Mucosa of rectum (tissue), 2 donors: ENCODE measurements around the gene BAIAP2.

ENCODE experiments used
- H3K27ac ChIP-seq, 2 donors: one replicate each; pipeline ENCODE4 v1.7.0; 2013; ENCODE audit warnings: inconsistent platforms in 2 of 2, low read depth in 2 of 2, low read length in 2 of 2
- H3K27me3 ChIP-seq, 2 donors: one replicate each; pipeline ENCODE4 v1.7.0; 2013; ENCODE audit warnings: low read length in 2 of 2; ENCODE audit not compliant: control insufficient read depth in 2 of 2, insufficient read depth in 2 of 2
- H3K36me3 ChIP-seq, 2 donors: one replicate each; pipeline ENCODE4 v1.7.0; 2013; ENCODE audit warnings: low read length in 2 of 2; ENCODE audit not compliant: control insufficient read depth in 2 of 2, insufficient read depth in 2 of 2
- H3K4me1 ChIP-seq, 2 donors: one replicate each; pipeline ENCODE4 v1.7.0; 2013; ENCODE audit warnings: low read length in 2 of 2, mild to moderate bottlenecking in 1 of 2; ENCODE audit not compliant: control insufficient read depth in 2 of 2, insufficient read depth in 2 of 2
- H3K4me3 ChIP-seq, 2 donors: one replicate each; pipeline ENCODE4 v1.7.0; 2013; ENCODE audit warnings: low read length in 2 of 2
- H3K9ac ChIP-seq, 2 donors: one replicate each; pipeline ENCODE4 v1.7.0; 2013; ENCODE audit warnings: low read length in 2 of 2, low read depth in 1 of 2, mild to moderate bottlenecking in 1 of 2
- H3K9me3 ChIP-seq, 2 donors: one replicate each; pipeline ENCODE4 v1.7.0; 2013; ENCODE audit warnings: low read length in 2 of 2; ENCODE audit not compliant: control insufficient read depth in 2 of 2
- donor health status: healthy.
- donor health status: Normal muscosa, but diverticular disease.

Gene BAIAP2, protein sequence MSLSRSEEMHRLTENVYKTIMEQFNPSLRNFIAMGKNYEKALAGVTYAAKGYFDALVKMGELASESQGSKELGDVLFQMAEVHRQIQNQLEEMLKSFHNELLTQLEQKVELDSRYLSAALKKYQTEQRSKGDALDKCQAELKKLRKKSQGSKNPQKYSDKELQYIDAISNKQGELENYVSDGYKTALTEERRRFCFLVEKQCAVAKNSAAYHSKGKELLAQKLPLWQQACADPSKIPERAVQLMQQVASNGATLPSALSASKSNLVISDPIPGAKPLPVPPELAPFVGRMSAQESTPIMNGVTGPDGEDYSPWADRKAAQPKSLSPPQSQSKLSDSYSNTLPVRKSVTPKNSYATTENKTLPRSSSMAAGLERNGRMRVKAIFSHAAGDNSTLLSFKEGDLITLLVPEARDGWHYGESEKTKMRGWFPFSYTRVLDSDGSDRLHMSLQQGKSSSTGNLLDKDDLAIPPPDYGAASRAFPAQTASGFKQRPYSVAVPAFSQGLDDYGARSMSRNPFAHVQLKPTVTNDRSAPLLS

DNA sequence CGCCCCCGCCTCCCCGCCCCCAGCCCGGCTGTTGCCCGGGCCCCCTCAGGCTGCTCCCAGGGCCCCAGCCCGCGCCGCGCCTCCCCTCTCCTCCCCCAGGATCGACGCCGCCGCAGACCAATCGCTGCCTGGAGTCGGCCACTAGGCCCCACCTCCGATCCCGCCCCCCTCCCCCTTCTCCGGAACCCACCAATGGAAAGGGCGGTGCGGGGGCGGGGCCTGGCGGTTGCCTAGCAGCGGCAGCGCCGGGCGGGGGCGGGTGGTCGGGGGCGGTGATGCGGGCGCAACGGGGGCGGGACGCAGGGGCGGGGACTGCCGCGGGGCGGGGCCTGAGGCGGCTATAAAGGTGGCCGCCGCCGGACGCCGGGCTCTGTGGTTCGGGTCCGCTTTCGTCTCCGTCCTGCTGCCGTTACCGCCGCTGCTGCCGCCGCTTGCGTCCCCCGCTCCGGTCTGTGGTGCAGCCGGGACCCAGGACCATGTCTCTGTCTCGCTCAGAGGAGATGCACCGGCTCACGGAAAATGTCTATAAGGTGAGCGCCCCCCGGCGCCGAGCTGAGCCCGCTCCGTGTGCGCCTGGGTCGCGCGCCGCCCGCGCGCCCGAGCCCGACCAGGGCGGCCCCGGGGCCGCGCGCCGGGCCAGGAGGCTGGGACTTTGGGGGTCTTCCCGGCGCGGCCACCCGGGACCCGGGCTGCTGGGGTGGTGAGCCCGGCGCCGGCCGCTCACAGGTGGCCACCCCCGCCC, at the start of gene BAIAP2:
Gene BAIAP2 (plus strand): TSS at position 373 of the 742 bp plus-strand sequence. CDS start 104 bp downstream, at position 477.
- Histone ChIP-seq H3K9ac (peak within 1 kb of the TSS; percentile 66 to 72), H3K36me3 (peaks cover 0 to 2% of the 10 kb centered on the region in 2 donors), H3K4me1 (peaks cover 33 to 44% of the 10 kb centered on the region in 2 donors), H3K9me3 (no peaks in the 10 kb centered on the region), H3K4me3 (peak within 1 kb of the TSS; percentile 78 to 80), H3K27ac (peak within 1 kb of the TSS; percentile 23 to 61), H3K27me3 (no peaks in the 10 kb centered on the region)

DNA sequence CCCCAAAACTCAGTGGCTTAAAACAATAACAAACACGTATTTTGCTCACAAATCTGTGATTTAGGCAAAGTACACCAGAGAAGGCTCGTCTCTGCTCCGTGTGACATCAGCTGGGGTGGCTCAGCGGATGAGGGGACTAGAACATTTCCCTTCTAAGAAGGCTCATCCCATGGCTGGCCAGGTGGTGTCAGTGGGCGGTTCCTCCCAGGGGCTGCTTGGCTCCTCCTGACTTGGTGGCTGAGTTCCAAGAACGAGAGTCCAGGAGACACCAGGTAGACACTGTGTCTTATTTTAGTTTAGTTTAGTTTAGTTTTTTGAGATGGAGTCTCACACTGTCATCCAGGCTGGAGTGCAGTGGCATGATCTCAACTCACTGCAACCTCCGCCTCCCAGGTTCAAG, 48.9 kb upstream of the BAIAP2 start:
- no peaks in the 10 kb centered on the region for H3K9me3 ChIP-seq
- H3K9ac ChIP-seq, result no peak overlapping the region
- H3K27ac ChIP-seq, result no peak overlapping the region
- H3K4me1 ChIP-seq, result peaks cover 9 to 10% of the 10 kb centered on the region in 2 donors
- H3K4me3 ChIP-seq, result no peak overlapping the region
- H3K36me3 ChIP-seq, result no peaks in the 10 kb centered on the region
- H3K27me3 ChIP-seq, result peaks cover 2 to 7% of the 10 kb centered on the region in 2 donors

DNA sequence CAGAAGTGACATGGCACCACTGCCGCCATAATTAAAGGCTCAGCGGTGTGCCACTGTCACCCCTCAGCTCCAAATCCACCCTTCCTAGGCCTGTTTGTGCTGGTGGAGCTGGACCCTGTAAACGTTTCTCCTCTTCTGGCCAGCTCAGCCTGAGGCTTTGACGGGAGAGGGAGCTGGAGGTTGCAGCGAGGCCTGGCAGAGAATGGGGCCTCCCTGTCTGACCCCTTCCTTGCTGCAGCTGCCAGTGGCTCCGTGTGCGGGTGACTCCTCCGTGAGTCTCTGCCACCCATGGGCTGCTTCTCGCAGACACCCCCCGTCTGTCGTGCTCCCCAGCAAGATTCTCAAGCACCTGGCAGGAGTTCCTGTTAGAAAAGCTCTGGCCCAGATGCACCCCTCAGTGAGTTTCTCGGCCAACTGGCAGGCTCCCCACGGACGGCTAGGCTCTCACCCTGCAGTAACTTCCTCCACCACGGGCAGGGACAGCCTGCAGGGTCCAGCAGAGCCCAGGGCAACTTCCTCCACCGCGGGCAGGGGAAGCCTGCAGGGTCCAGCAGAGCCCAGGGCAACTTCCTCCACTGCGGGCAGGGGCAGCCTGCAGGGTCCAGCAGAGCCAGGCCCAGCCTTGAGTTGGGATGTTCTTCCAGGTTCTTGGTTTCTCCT, 48.0 kb upstream of the BAIAP2 start:
- Histone ChIP-seq H3K36me3 (no peaks in the 10 kb centered on the region), H3K9me3 (no peaks in the 10 kb centered on the region), H3K9ac (no peak overlapping the region), H3K4me1 (peaks cover 9 to 13% of the 10 kb centered on the region in 2 donors), H3K4me3 (no peak overlapping the region), H3K27ac (no peak overlapping the region), H3K27me3 (peaks cover 2% of the 10 kb centered on the region in 2 donors)

DNA sequence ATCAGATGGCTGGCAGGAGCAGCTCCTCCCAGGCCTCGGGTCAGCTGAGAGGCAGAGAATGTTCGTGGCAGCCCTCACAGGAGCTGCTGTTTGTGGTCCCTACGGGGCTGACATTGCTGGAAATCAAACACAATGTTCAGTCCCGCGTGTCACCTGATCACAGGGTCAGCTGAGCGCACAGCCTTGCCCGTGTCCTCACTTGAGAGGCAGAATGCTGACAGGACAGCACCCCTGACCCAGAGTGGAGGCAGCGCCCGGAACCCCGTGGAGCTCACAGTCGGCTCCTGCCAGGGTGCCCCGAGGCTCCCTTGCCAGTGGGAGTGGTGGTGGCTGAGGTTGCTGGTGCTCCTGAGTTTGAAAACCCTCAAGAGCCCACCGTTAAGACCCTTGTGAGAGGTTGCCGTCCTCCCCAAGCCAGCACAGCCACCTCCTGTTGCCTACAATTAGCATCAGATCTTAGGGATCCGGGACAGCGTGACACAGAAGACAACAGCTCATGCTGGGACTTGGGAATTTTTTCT, 47.0 kb upstream of the BAIAP2 start:
- no peak overlapping the region for H3K9ac ChIP-seq
- no peaks in the 10 kb centered on the region for H3K9me3 ChIP-seq
- no peak overlapping the region for H3K27ac ChIP-seq
- no peaks in the 10 kb centered on the region for H3K36me3 ChIP-seq
- no peak overlapping the region for H3K4me3 ChIP-seq
- peaks cover 13 to 19% of the 10 kb centered on the region in 2 donors for H3K4me1 ChIP-seq
- H3K27me3 ChIP-seq, result peaks cover 0 to under 1% of the 10 kb centered on the region in 2 donors

DNA sequence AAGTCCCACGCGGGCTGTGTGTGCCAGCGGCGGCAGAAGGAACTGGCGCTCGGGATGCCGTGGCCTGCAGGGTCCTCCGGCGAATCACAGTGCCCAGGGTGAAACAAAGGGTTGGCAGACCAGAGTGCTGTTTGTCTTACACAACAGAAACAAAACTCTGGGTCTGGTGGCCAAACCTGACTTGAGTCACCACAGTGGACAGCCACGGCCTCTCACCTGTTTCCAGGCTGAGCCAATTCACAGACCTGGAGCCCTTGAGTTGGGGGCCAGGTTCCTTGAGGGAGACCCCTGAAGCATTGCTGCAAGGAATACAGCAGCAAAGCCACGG, 45.4 kb upstream of the BAIAP2 start:
- H3K4me3 ChIP-seq, result peak overlapping the region in 1 of 2 donors; percentile 44
- H3K36me3 ChIP-seq, result no peaks in the 10 kb centered on the region
- H3K9me3 ChIP-seq, result no peaks in the 10 kb centered on the region
- H3K27ac ChIP-seq, result no peak overlapping the region
- H3K4me1 ChIP-seq, result peaks cover 18 to 26% of the 10 kb centered on the region in 2 donors
- H3K9ac ChIP-seq, result peak overlapping the region in 1 of 2 donors; percentile 44
- H3K27me3 ChIP-seq, result no peaks in the 10 kb centered on the region

DNA sequence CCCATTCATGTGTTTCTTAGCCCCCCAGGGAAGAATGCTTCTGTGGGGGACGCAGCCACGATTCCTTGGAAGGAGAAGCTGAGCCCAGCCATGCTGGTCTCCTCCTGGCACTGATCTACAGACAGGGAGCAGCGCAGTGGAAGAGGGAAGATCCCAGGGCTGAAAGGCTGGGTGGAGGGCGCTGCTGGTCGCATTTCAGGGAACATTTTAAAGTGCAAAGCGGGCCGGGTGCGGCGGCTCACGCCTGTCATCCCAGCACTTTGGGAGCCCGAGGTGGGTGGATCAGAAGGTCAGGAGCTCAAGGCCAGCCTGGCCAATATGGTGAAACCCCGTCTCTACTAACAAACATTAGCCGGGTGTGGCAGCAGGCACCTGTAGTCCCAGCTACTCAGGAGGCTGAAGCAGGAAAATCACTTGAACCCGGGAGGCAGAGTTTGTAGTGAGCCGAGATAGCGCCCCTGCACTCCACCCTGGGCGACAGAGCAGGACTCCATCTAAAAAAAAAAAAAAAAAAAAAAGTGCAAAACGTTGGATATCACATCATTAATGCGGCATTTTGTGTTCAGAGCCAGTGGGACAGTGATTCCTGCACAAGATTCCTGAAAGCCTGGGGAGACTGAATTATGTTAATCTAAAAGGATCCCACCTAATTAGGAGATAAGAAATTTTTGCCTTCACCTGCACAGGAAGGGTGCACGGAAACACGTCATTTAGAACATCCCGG, 43.9 kb upstream of the BAIAP2 start:
- Histone ChIP-seq H3K27ac (peak overlapping the region in 1 of 2 donors; percentile 43), H3K4me3 (peak overlapping the region; percentile 75 to 79), H3K27me3 (no peaks in the 10 kb centered on the region), H3K4me1 (peaks cover 18 to 24% of the 10 kb centered on the region in 2 donors), H3K36me3 (peaks cover 8 to 11% of the 10 kb centered on the region in 2 donors), H3K9ac (peak overlapping the region; percentile 18 to 83), H3K9me3 (no peaks in the 10 kb centered on the region)

DNA sequence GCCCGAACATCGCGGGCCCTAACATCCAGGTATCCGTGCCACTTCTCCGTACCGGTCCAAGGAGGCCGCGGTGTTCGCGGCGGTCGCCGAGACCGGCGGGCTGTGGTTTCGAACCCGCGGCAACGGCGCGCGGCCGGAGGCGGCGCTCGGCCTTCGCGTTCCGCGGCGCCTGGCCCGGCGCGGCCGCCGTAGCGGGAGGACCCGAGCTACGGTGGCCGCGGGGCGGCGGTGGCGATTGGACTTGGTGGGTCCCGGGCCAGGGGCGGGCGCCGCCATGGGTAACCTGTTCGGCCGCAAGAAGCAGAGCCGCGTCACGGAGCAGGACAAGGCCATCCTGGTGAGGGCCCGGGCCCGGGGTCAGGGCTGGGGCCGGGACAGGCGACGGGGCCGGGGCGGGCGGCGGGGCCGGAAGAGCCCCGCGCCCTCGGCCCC, 43.3 kb upstream of the BAIAP2 start, which contains the start of gene CHMP6:
Gene CHMP6 (plus strand): TSS at position 197 of the 432 bp plus-strand sequence. CDS start 78 bp downstream, at position 275.
- peak within 1 kb of the TSS; percentile 75 to 79 for H3K4me3 ChIP-seq
- H3K9ac ChIP-seq, result peak within 1 kb of the TSS; percentile 75 to 83
- peak within 1 kb of the TSS in 1 of 2 donors; percentile 43 for H3K27ac ChIP-seq
- H3K4me1 ChIP-seq, result peaks cover 18 to 24% of the 10 kb centered on the region in 2 donors
- no peaks in the 10 kb centered on the region for H3K27me3 ChIP-seq
- peaks cover 13 to 16% of the 10 kb centered on the region in 2 donors for H3K36me3 ChIP-seq
- H3K9me3 ChIP-seq, result no peaks in the 10 kb centered on the region

DNA sequence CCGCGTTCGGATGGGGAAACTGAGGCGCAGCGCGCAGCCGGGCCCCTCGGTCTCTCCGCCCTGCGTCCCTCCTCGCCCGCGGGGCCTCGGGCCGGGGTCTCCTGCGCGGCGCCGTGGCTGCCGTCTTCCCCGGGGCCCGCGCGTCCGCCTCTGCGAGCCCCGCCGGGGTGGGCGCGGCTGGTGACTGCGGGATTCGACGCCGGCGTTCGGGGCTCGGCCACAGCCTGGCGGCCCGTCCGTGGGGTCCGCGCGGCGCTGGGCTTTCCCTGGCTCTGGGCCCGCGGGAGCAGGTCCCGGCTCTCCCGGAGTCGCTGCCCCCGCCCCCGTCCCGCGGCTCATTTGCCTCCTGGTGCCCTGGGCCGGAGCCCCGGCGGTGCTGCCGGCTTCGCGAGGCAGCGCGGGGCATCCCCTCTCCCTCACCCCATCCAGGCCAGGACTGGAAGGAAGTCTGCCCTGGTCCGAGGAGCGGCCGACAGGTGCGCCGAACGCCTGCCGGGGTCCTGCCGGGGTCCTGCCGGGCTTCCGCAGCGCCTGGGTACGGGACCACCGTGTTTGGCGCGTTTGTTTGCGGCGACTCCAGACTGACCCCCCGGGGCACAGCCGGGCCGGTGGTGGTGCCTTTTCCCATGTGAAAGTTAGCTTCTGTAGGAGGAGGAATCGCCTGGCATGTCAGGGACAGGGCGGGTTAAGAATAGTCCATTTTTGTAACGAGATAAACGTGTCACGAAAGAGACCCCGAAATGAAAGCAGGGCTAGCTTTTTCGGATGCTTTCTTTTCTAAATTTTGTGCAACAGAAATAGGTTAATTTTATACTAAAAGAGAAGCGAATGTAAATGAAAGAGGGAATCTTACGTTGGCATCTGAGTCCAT, 42.6 kb upstream of the BAIAP2 start:
- no peaks in the 10 kb centered on the region for H3K9me3 ChIP-seq
- H3K36me3 ChIP-seq, result peaks cover 19 to 22% of the 10 kb centered on the region in 2 donors
- H3K27me3 ChIP-seq, result no peaks in the 10 kb centered on the region
- H3K27ac ChIP-seq, result peak overlapping the region in 1 of 2 donors; percentile 43
- H3K9ac ChIP-seq, result peak overlapping the region; percentile 75 to 83
- peaks cover 18 to 24% of the 10 kb centered on the region in 2 donors for H3K4me1 ChIP-seq
- H3K4me3 ChIP-seq, result peak overlapping the region; percentile 75 to 79
